AG04450 (cell line): ENCODE measurements around the gene OTUB2. TPM values are rescaled to one million over a fixed set of nuclear protein-coding genes. Genes with fewer than 3 reads are reported as not detected.
A peak's percentile ranks its signal among the peaks of the same experiment; 100 is the strongest.

Experiments used
- CTCF ChIA-PET: fragments of 300-600, 350-600 bp; formaldehyde crosslinking; extraction: SDS; loops from one replicate; lab custom pipeline; 2022; ENCODE audit warnings: antibody characterized with exemption, inconsistent platforms; lab: Charles Lee
- POLR2A ChIA-PET: fragments of 350-600 bp; formaldehyde crosslinking; extraction: SDS; loops from one replicate; lab custom pipeline; 2021; ENCODE audit warnings: antibody characterized with exemption, inconsistent platforms; lab: Yijun Ruan, JAX
- DNase-seq: peaks from one replicate; pipeline ENCODE4 v3.0.0-alpha.2; 2011; ENCODE audit warnings: low read depth, low spot score
- H3K27ac ChIP-seq: one replicate; pipeline ENCODE4 v1.5.1; 2012; ENCODE audit warnings: low read depth, low read length, control low read depth
- H3K27me3 ChIP-seq: one replicate; pipeline ENCODE4 v1.6.0; 2012; ENCODE audit warnings: low read length; ENCODE audit not compliant: control insufficient read depth, insufficient read depth
- H3K4me3 ChIP-seq: 2 replicates; pipeline ENCODE4 v1.5.1; 2011; ENCODE audit warnings: mild to moderate bottlenecking, low read depth, low read length, control low read depth
- H3K9me3 ChIP-seq: 2 replicates; pipeline ENCODE4 v1.5.1; 2012; ENCODE audit warnings: low read length; ENCODE audit not compliant: control insufficient read depth, insufficient read depth
- polyA plus RNA-seq: library from polyadenylated mRNA; depleted of rRNA; stranded (reverse); fragments of >200 nt; gene quantifications from 2 replicates; pipeline ENCODE4 v1.2.3, GENCODE V29; 2011
- TF ChIP-seq, protein P1 (sequence below): IDR thresholded peaks from 2 replicates; pipeline ENCODE4 v1.5.1; 2011; ENCODE audit warnings: low read depth, low read length, control low read depth, inconsistent platforms

OTUB2 gene
- polyA plus RNA-seq, 1 experiment = 2.3 TPM

DNA sequence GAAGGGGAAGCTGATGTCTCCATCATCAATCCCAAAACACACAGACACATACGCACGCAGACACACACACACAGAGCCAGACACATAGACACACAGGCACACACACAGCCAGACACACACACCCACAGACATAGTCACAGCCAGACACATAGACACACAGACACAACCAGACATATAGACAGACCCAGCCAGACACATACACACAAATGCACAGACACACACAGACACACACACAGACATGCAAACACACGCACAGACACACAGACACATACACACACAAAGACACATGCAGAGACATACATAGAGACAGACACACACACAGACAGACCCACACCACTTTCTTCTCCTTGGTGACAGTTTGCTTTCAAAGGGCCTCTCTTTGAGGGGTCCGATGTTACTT is 22.7 kb upstream of the OTUB2 start:
- Histone ChIP-seq H3K4me3 (no peak overlapping the region), H3K9me3 (no peaks in the 10 kb centered on the region; the same call in 1 of the 2 replicates), H3K27ac (no peak overlapping the region), H3K27me3 (peaks cover 27% of the 10 kb centered on the region)
- ChIA-PET CTCF (interaction anchor here (1.0 to 11.2 kb wide), 5 partner anchors 8 to 65 kb away, joined by 3 to 270 read pairs (median 5); no protein-coding TSS in a partner anchor), POLR2A (no interaction called here)
- DNase-seq = no peak
- TF ChIP-seq, protein P1, sequence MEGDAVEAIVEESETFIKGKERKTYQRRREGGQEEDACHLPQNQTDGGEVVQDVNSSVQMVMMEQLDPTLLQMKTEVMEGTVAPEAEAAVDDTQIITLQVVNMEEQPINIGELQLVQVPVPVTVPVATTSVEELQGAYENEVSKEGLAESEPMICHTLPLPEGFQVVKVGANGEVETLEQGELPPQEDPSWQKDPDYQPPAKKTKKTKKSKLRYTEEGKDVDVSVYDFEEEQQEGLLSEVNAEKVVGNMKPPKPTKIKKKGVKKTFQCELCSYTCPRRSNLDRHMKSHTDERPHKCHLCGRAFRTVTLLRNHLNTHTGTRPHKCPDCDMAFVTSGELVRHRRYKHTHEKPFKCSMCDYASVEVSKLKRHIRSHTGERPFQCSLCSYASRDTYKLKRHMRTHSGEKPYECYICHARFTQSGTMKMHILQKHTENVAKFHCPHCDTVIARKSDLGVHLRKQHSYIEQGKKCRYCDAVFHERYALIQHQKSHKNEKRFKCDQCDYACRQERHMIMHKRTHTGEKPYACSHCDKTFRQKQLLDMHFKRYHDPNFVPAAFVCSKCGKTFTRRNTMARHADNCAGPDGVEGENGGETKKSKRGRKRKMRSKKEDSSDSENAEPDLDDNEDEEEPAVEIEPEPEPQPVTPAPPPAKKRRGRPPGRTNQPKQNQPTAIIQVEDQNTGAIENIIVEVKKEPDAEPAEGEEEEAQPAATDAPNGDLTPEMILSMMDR = no peak

DNA sequence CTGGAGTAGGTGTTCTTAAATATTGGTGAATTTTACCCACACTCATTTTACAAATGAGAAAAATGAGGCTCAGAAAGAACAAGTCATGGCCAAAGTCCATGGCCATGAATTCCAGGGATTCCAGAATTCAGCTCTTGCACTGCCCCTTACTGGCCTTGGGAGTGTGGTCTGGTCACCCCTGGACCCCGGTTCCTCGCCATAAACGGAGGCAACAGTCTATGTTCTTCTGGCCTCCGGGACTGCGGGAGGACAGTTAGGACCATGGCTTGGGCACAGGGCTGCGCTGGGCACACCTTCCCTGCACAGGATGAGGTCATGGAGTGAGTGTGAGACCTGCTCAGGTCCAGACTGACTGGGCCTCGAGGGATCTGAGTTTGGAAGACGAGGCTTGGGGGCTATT is 22.1 kb upstream of the OTUB2 start:
- no peak for DNase-seq
- ChIA-PET CTCF (interaction anchor here (1.3 to 11.2 kb wide), 6 partner anchors 13 to 133 kb away, joined by 4 to 270 read pairs (median 6); no protein-coding TSS in a partner anchor), POLR2A (interaction anchor here (0.8 kb wide), 1 partner anchor 22 kb away, joined by 3 read pairs; no protein-coding TSS in a partner anchor)

DNA sequence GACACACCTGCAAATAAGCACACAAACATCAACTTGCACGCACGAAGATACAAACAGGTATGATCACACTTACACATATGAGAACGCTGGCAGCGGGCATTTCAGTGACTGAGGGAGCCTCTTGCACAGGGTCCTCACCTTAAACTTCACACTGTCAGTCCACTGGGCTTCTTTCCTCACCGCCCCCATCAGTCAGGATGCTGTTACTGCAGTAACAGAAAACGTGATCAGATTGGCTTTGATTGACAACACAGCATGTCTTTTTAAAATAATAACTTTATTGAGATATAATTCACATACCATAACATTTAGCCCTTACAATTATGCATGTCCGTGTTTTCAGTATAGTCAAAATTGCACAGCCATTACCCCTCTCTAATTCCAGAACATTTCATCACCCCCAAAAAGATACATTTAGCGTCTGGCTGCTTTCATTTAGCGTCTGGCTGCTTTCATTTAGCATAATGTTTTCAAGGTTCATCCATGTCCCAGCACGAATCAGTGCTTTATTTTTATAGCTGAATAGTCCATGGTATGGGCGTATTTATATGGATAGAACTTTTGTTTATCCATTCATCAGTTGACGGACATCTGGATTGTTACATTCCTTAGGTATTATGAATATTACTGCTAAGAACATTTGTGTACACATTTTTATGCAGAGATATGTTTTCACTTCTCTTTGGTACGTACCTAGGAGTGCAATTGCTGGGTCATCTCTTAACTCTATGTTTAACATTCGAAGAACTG is 20.6 kb upstream of the OTUB2 start:
- DNase-seq = no peak
- CTCF ChIA-PET = interaction anchor here (0.7 to 11.2 kb wide), 5 partner anchors 14 to 67 kb away, joined by 3 to 270 read pairs (median 7); no protein-coding TSS in a partner anchor

More for the DNA sequence above, 22.1 kb upstream of the OTUB2 start:
- TF ChIP-seq, protein P1 = no peak
- no peak overlapping the region for H3K27ac ChIP-seq
- H3K27me3 ChIP-seq = peaks cover 27% of the 10 kb centered on the region
- H3K4me3 ChIP-seq = no peak overlapping the region
- no peaks in the 10 kb centered on the region; the same call in 1 of the 2 replicates for H3K9me3 ChIP-seq

DNA sequence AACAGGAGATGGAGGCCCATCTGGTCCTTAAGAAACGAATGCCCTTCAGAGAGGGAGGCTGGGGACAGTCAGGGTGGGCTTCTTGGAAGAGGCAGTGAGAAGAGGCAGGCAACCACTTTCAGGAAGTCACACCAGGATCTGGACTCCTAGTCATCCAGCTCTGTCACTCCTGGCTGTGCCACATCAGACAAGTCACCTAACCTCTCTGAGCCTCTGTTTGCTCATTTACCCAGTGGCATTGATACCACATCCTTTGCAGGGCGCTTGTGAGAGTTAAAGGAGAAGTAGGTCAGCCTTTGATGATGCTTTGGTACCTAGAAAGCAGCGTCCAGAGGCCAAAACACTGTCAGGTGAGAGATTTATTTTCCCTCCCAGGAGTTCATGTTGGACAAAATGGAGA is 17.9 kb upstream of the OTUB2 start:
- H3K27me3 ChIP-seq = peaks cover 38% of the 10 kb centered on the region
- H3K27ac ChIP-seq = no peak overlapping the region
- no peaks in the 10 kb centered on the region; the same call in 1 of the 2 replicates for H3K9me3 ChIP-seq
- H3K4me3 ChIP-seq = no peak overlapping the region
- CTCF ChIA-PET = no interaction called here
- TF ChIP-seq, protein P1 = no peak
- POLR2A ChIA-PET = no interaction called here
- DNase-seq = no peak

More for the DNA sequence above, 20.6 kb upstream of the OTUB2 start:
- H3K27me3 ChIP-seq = peaks cover 26% of the 10 kb centered on the region
- POLR2A ChIA-PET = no interaction called here
- no peak overlapping the region for H3K27ac ChIP-seq
- H3K4me3 ChIP-seq = no peak overlapping the region
- no peaks in the 10 kb centered on the region; the same call in 1 of the 2 replicates for H3K9me3 ChIP-seq
- TF ChIP-seq, protein P1 = peak; percentile 57

DNA sequence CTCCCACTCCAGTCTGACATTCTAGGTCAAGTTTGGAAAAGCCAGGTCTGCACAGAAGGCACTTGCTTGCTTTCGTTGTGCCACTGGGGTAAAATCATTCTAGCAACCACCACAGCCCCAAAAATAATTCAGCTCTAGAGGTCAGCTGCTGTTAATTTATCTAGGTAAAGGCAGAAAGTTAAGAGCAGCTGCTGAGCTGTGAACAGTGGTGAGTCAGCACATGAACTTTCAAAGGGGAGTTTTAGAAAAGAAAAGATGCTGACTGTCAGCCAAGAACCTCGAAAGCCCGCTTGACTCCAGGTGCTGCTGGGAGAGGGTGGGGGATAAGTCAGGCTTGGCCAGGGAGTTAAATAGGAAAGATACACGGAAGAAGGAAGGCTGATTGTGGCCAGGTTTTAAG is 16.4 kb upstream of the OTUB2 start:
- Histone ChIP-seq H3K4me3 (no peak overlapping the region), H3K27ac (no peak overlapping the region), H3K9me3 (no peaks in the 10 kb centered on the region; the same call in 1 of the 2 replicates), H3K27me3 (peaks cover 33% of the 10 kb centered on the region)
- peak; percentile 43 for DNase-seq
- ChIA-PET POLR2A (interaction anchor here (0.6 kb wide), 1 partner anchor 120 kb away, joined by 3 read pairs; the partner anchor contains the start of gene IFI27L2), CTCF (interaction anchor here (1.5 kb wide), 1 partner anchor 26 kb away, joined by 4 read pairs; no protein-coding TSS in a partner anchor)
- TF ChIP-seq, protein P1 = no peak
